HG02938 (cell line): ENCODE results near the gene PLA2G1B.

Experiments used
- ATAC-seq: cut with Tn5 transposase; IDR thresholded peaks from one replicate; pipeline ENCODE4 v1.9.1; 2021; ENCODE audit warnings: mild to moderate bottlenecking, moderate library complexity; ENCODE audit not compliant: unreplicated experiment

The PLA2G1B gene

GRCh38 chr12:120276734-120277133, 50.8 kb downstream of the PLA2G1B start:
- no peak for ATAC-seq
